ENCODE data around the gene DNAAF5.
A peak's percentile ranks its signal among the peaks of the same experiment; 100 is the strongest.
"Not testable (repeated sequence)": the region's sequence is repeated elsewhere in the genome, so short reads cannot be mapped to it uniquely, and the experiment has no call there.

DNAAF5 gene

GRCh38 chr7:785416-785815 is 58.9 kb downstream of the DNAAF5 start:
- Mint-ChIP-seq H3K27ac (no peak overlapping the region), H3K4me1 (ENCODE audit: low read depth in 2 of 2) (no peaks in the 10 kb centered on the region), H3K9me3 (no peaks in the 10 kb centered on the region), H3K4me3 (no peak overlapping the region), H3K36me3 (ENCODE audit: insufficient read depth) (peaks cover 4% of the 10 kb centered on the region), H3K27me3 (no peaks in the 10 kb centered on the region)
- DNase-seq (no peak), ATAC-seq (replicated peaks) (no peak)

GRCh38 chr7:786472-787255 is 60.2 kb downstream of the DNAAF5 start:
- Mint-ChIP-seq H3K36me3 (ENCODE audit: insufficient read depth) (no peaks in the 10 kb centered on the region), H3K4me3 (no peak overlapping the region), H3K9me3 (no peaks in the 10 kb centered on the region), H3K4me1 (ENCODE audit: low read depth in 2 of 2) (no peaks in the 10 kb centered on the region), H3K27me3 (no peaks in the 10 kb centered on the region), H3K27ac (no peak overlapping the region)
- peak; percentile 56 to 70 (median 57) for DNase-seq
- peak; percentile 75 for ATAC-seq (replicated peaks)

GRCh38 chr7:787332-788240 is 61.1 kb downstream of the DNAAF5 start:
- DNase-seq (no peak), ATAC-seq (replicated peaks) (no peak)
- Mint-ChIP-seq H3K4me1 (ENCODE audit: low read depth in 2 of 2) (no peaks in the 10 kb centered on the region), H3K36me3 (ENCODE audit: insufficient read depth) (no peaks in the 10 kb centered on the region), H3K4me3 (no peak overlapping the region), H3K9me3 (no peaks in the 10 kb centered on the region), H3K27ac (no peak overlapping the region), H3K27me3 (no peaks in the 10 kb centered on the region)

- no peaks in the 10 kb centered on the region for H3K9me3 Mint-ChIP-seq
- H3K4me1 Mint-ChIP-seq (ENCODE audit: low read depth in 2 of 2), result no peaks in the 10 kb centered on the region
- DNase-seq, result no peak
- no peak for ATAC-seq (replicated peaks)
- H3K4me3 Mint-ChIP-seq, result no peak overlapping the region
- no peaks in the 10 kb centered on the region for H3K36me3 Mint-ChIP-seq (ENCODE audit: insufficient read depth)
- H3K27ac Mint-ChIP-seq, result no peak overlapping the region
- no peaks in the 10 kb centered on the region for H3K27me3 Mint-ChIP-seq
These were observed 65.0 kb downstream of the DNAAF5 start for GRCh38 chr7:791519-791918.

GRCh38 chr7:794207-794606 is 67.7 kb downstream of the DNAAF5 start:
- H3K36me3 Mint-ChIP-seq (ENCODE audit: insufficient read depth), result no peaks in the 10 kb centered on the region

GRCh38 chr7:794671-795329 is 68.3 kb downstream of the DNAAF5 start:
- Mint-ChIP-seq H3K4me3 (no peak overlapping the region), H3K27me3 (no peaks in the 10 kb centered on the region), H3K27ac (no peak overlapping the region), H3K4me1 (ENCODE audit: low read depth in 2 of 2) (no peaks in the 10 kb centered on the region), H3K36me3 (ENCODE audit: insufficient read depth) (no peaks in the 10 kb centered on the region), H3K9me3 (no peaks in the 10 kb centered on the region)
- ATAC-seq (replicated peaks) (no peak), DNase-seq (no peak)

More at GRCh38 chr7:794207-794606, 67.7 kb downstream of the DNAAF5 start:
- Mint-ChIP-seq H3K27ac (no peak overlapping the region), H3K4me1 (ENCODE audit: low read depth in 2 of 2) (no peaks in the 10 kb centered on the region), H3K27me3 (no peaks in the 10 kb centered on the region), H3K9me3 (no peaks in the 10 kb centered on the region), H3K4me3 (no peak overlapping the region)
- ATAC-seq (replicated peaks) (no peak), DNase-seq (no peak)

GRCh38 chr7:796434-797169 is 70.1 kb downstream of the DNAAF5 start:
- not testable (repeated sequence) for ATAC-seq (replicated peaks); H3K27me3 Mint-ChIP-seq; H3K4me1 Mint-ChIP-seq (ENCODE audit: low read depth in 2 of 2); H3K27ac Mint-ChIP-seq; H3K4me3 Mint-ChIP-seq; H3K36me3 Mint-ChIP-seq (ENCODE audit: insufficient read depth); H3K9me3 Mint-ChIP-seq; DNase-seq

GRCh38 chr7:798921-799470 is 72.5 kb downstream of the DNAAF5 start:
- Mint-ChIP-seq H3K27ac (no peak overlapping the region), H3K27me3 (no peaks in the 10 kb centered on the region), H3K9me3 (no peaks in the 10 kb centered on the region), H3K36me3 (ENCODE audit: insufficient read depth) (no peaks in the 10 kb centered on the region), H3K4me3 (no peak overlapping the region), H3K4me1 (ENCODE audit: low read depth in 2 of 2) (no peaks in the 10 kb centered on the region)
- DNase-seq, result no peak
- no peak for ATAC-seq (replicated peaks)

GRCh38 chr7:800692-801091 is 74.2 kb downstream of the DNAAF5 start:
- Mint-ChIP-seq H3K27ac (no peak overlapping the region), H3K4me3 (no peak overlapping the region), H3K4me1 (ENCODE audit: low read depth in 2 of 2) (no peaks in the 10 kb centered on the region)

GRCh38 chr7:801351-801750 is 74.9 kb downstream of the DNAAF5 start:
- not testable (repeated sequence) for H3K27ac Mint-ChIP-seq

More at GRCh38 chr7:800692-801091, 74.2 kb downstream of the DNAAF5 start:
- no peak for ATAC-seq (replicated peaks)
- no peaks in the 10 kb centered on the region for H3K9me3 Mint-ChIP-seq
- no peaks in the 10 kb centered on the region for H3K36me3 Mint-ChIP-seq (ENCODE audit: insufficient read depth)
- H3K27me3 Mint-ChIP-seq, result no peaks in the 10 kb centered on the region
- DNase-seq, result no peak

GRCh38 chr7:801940-802381 is 75.5 kb downstream of the DNAAF5 start:
- no peak overlapping the region for H3K27ac Mint-ChIP-seq
- H3K9me3 Mint-ChIP-seq, result no peaks in the 10 kb centered on the region
- no peaks in the 10 kb centered on the region for H3K36me3 Mint-ChIP-seq (ENCODE audit: insufficient read depth)
- ATAC-seq (replicated peaks) (no peak), DNase-seq (no peak)
- H3K4me3 Mint-ChIP-seq, result no peak overlapping the region
- no peaks in the 10 kb centered on the region for H3K4me1 Mint-ChIP-seq (ENCODE audit: low read depth in 2 of 2)
- H3K27me3 Mint-ChIP-seq, result no peaks in the 10 kb centered on the region

More at GRCh38 chr7:801351-801750, 74.9 kb downstream of the DNAAF5 start:
- ATAC-seq (replicated peaks); H3K4me3 Mint-ChIP-seq; H3K4me1 Mint-ChIP-seq (ENCODE audit: low read depth in 2 of 2); H3K27me3 Mint-ChIP-seq; DNase-seq; H3K9me3 Mint-ChIP-seq; H3K36me3 Mint-ChIP-seq (ENCODE audit: insufficient read depth): not testable (repeated sequence)

GRCh38 chr7:802500-803242 is 76.2 kb downstream of the DNAAF5 start:
- Mint-ChIP-seq H3K36me3 (ENCODE audit: insufficient read depth) (no peaks in the 10 kb centered on the region), H3K9me3 (no peaks in the 10 kb centered on the region), H3K27me3 (no peaks in the 10 kb centered on the region), H3K4me1 (ENCODE audit: low read depth in 2 of 2) (no peaks in the 10 kb centered on the region), H3K4me3 (no peak overlapping the region), H3K27ac (no peak overlapping the region)
- no peak for ATAC-seq (replicated peaks)
- no peak for DNase-seq

Measured in effector memory CD8-positive, alpha-beta T cell (primary cell).